G401.6 (cell line): Measurements from ENCODE around the gene KIN.
"Not testable (repeated sequence)": the region's sequence is repeated elsewhere in the genome, so short reads cannot be mapped to it uniquely, and the experiment has no call there.

Source experiments
- FAIRE-seq: peaks from 2 replicates; lab custom pipeline; 2012; peaks lifted over from hg19 to GRCh38; lab: Jason Lieb, UNC

The KIN gene

GRCh38 chr10:7794251-7795026 lies 6.6 kb upstream of the KIN start:
- FAIRE-seq: no peak

- no peak for FAIRE-seq
Observed at GRCh38 chr10:7792541-7792940, 4.7 kb upstream of the KIN start.

GRCh38 chr10:7789390-7789789 lies 1.6 kb upstream of the KIN start:
- FAIRE-seq: no peak

GRCh38 chr10:7788639-7789286 lies 970 bp upstream of the KIN start:
- FAIRE-seq: no peak

- no peak for FAIRE-seq
Observed at GRCh38 chr10:7787150-7787856, 490 bp downstream of the KIN start.

- no peak for FAIRE-seq
Observed at GRCh38 chr10:7786430-7786829, 1.4 kb downstream of the KIN start.

- not testable (repeated sequence) for FAIRE-seq
Observed at GRCh38 chr10:7782194-7782593, 5.6 kb downstream of the KIN start.

- no peak for FAIRE-seq
Observed at GRCh38 chr10:7776777-7777176, 11.0 kb downstream of the KIN start.

GRCh38 chr10:7773845-7774801 lies 13.7 kb downstream of the KIN start:
- FAIRE-seq: no peak

- FAIRE-seq: no peak
Observed at GRCh38 chr10:7768417-7768816, 19.4 kb downstream of the KIN start.

GRCh38 chr10:7767209-7767608 lies 20.6 kb downstream of the KIN start:
- no peak for FAIRE-seq

- FAIRE-seq: no peak
Observed at GRCh38 chr10:7766241-7766640, 21.6 kb downstream of the KIN start.

- FAIRE-seq: no peak
Observed at GRCh38 chr10:7763929-7764328, 23.9 kb downstream of the KIN start.

- no peak for FAIRE-seq
Observed at GRCh38 chr10:7756360-7756992, 31.3 kb downstream of the KIN start.

GRCh38 chr10:7755103-7755502 lies 32.7 kb downstream of the KIN start:
- FAIRE-seq: no peak

GRCh38 chr10:7752251-7752650 lies 35.5 kb downstream of the KIN start:
- FAIRE-seq: no peak

- no peak for FAIRE-seq
Observed at GRCh38 chr10:7750222-7750621, 37.6 kb downstream of the KIN start.

- FAIRE-seq: not testable (repeated sequence)
Observed at GRCh38 chr10:7748637-7749036, 39.2 kb downstream of the KIN start.

GRCh38 chr10:7744307-7744706 lies 43.5 kb downstream of the KIN start:
- FAIRE-seq: no peak

GRCh38 chr10:7738536-7739407 lies 49.0 kb downstream of the KIN start:
- FAIRE-seq: no peak

- no peak for FAIRE-seq
Observed at GRCh38 chr10:7734821-7735220, 53.0 kb downstream of the KIN start.
